Measurements from ENCODE around the gene MKLN1.
"Not testable (repeated sequence)": the region's sequence is repeated elsewhere in the genome, so short reads cannot be mapped to it uniquely, and the experiment has no call there.

MKLN1 gene

DNA sequence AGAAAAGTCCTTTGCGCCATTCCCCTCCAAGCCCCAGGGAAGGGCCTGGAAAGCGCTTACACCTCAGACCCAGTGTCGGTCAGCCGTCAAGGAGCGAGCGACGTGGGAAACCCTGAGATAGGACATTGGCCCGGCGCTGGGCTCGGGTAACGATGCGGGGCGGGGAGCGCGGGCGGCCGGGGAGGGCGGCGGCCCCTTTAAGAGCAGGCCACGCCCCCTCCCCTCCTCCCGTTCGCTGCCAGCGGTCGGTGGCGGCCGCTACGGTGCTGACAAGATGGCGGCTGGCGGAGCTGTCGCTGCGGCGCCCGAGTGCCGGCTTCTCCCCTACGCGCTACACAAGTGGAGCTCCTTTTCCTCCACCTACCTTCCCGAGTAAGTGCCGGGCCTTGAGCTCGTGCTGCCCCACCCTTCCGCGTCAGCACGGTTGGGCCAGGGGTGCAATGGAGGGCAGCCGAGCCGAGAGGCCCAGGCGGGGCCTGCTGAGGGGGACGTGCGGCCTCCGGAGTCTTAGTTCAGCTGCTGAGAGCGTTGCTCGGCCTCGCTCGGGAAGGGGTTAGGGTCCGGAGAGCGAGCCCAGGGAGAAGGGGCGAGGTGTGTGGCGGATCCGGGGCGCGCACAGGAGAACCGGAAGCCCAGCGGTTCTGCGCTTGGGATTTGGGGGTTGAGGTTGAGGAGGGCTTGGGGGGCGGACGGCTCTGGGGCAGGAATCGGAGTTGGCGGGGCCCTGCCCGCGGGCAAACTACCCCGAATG lies at the start of gene MKLN1:
Gene MKLN1, plus strand, starts transcription at position 251 of the 751 bp plus-strand sequence. Its CDS starts 24 bp downstream, at position 275.
- DNase-seq (ENCODE audit: low spot score) = peak; percentile 93

DNA sequence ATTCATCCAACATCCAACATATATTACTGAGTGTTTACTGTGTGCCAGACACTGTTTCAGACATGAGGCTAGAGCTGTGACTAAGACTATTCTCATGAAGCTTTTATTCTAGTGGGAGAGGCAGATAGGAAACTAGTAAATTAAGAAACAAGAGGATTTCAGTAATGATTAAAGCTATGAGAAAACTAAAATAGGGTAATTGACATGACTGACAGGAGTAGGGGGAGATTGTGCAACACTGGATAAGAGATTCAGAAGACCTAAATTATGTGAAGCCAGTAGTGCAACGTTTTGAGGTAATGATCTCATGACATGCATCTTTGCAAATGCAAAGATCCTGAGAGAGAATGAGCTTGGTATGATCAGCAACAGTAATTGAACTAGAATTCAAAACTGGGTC lies 48.6 kb upstream of the MKLN1 start:
- no peak for DNase-seq (ENCODE audit: low spot score)

DNA sequence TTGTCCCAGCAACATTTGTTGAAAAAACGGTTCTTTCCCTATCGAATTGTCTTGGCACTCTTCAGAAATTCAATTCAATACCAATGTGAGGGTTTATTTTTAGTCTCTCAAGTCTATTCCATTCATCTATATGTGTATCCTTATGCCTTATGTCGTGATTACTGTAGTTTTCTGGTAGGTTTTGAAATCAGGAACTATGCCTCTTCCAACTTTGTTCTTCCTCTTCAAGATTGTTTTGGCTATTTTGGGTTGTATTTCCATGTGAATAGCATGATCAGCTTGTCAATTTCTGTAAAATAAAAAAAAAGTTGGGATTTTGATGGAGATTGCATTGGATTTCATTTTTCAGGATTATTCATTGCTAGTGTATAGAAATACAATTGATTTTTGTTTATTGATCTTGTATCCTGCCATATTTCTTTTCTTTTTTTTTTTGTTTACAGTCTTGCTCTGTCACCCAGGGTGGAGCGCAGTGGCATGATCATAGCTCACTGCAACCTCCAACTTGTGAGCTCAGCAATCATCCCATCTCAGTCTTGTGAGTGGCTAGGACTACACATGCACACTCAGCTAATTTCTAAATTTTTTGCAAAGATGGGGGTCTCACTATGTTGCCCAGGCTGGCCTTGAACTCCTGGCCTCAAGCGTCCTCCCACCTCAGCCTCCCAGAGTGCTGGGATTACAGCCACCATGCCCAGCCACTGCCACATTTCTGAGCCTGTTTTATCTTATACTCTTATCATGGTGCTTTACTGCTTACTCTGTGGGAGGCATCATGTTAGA lies 46.2 kb upstream of the MKLN1 start:
- no peak for DNase-seq (ENCODE audit: low spot score)

DNA sequence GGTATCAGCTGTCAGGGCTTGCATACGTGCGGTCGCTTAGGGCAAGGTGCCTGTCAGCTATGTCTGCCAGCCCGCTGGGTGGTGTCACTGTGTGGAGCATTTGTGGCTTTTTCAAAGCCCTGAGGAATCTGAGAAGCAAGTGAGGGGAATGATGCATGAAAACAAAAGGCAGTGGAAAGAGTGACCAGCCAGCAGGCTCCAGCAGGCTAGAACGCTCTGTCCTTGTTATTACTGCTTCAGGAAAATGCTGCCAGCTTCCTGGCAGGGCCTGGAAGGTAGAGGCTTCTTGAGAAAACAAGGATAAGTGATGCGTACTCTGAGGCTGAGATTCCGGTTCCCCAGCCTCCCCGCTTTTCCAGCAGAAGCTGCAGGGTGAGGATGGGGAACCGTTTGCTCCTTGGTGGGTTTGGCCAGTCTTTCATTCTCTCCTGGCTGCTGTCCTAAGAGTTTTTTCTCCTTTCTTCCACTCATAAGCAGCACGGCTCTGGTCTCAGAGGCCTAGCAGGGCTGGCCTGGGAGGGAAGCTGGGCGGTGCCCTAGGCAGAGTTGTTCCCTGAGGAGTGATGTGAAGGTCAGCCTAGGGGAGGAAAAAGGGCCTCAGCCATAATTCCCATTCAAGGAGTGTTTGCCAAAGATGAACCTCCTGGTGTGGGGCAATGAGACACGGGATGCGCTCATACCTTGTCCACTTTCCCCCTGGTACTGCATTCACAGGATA lies 42.8 kb upstream of the MKLN1 start:
- DNase-seq (ENCODE audit: low spot score) = peak; percentile 67

DNA sequence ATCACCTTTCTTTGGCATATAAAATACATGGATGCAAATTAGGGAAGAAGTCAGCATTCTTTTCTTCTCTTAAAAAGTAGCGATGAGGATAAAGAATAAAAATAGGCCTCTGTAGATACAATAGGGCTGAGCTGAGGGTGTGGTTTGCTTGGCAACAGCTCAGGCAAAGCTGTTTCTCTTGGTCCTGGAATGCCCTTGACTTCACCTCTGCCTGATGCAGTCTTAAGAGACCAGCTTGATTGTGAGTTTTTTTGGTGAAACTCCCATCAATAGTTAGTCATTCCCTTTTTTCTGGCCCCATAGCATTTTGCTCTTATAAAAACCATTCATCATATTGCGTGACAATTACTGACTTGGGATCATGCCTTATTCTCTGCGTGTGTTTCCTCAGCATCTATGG lies 42.1 kb upstream of the MKLN1 start:
- peak; percentile 27 for DNase-seq (ENCODE audit: low spot score)

DNA sequence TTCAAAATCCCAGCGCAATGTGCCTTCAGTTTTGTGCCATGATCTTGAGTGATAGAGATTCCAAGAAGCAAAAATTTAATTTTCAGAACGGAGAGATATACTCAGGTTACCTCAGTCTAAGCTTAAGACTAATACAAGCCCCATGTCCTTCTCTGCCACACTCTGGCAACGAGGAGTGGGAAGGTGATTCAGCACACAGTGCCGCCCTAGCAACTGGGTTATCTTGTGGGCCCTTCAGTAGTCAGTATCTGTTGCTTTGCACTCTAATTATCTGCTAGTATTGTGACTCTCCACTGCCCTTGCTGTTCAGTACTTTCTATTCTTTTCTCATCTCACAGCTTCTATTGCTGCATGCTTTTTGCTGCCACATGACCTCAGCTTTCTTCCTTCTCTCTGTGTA lies 39.2 kb upstream of the MKLN1 start:
- no peak for DNase-seq (ENCODE audit: low spot score)

DNA sequence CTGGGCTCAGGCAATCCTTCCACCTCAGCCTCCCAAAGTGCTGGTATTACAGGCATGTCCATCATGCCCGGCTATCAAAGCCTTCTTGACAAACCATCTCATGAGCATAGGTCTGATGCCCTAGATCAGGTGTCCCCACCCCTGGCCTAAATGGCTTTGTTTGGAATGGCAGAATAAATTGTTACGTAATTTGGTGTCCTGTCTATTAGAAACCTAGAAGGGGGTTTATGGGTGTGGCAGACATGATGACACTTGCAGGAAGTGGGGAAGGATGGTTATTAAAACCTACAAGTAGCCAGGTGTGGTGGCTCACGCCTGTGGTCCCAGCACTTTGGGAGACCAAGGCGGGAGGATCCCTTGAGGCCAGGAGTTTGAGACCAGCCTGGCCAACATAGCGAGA lies 38.6 kb upstream of the MKLN1 start:
- DNase-seq (ENCODE audit: low spot score) = no peak

DNA sequence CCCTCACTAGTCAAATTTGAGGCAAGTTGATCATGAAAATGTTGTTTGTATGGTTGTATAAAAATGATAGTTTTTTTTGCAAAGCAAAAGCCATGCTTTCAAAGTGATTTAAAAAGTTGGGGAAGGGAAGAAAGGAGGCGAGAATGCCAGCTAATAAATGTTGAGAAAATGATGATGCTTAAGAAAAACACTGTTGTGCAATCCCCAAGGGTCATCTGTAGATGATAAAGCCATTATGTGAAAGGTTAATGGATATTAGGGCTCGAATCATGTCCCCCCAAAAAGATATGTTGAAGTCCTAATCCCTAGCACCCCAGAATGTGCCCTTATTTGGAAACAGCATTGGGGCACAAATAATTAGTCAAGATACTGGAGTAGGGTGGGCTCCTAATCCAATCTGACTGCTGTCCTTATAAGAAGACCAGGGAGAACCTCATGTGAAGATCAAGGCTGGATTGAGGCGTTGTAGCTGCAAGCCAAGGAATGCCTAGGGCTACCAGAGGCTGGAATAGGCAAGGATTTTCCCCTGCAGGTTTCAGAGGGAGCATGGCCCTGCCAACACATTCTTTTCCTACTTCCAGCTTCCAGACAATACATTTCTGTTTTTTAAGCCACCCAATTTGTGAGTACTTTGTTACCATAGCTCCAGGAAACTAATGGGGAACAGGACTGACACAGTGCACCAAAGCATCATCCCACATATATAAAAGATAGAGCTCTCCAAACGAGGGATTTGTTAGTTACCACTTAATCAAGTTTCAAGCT lies 35.4 kb upstream of the MKLN1 start:
- DNase-seq (ENCODE audit: low spot score) = no peak

DNA sequence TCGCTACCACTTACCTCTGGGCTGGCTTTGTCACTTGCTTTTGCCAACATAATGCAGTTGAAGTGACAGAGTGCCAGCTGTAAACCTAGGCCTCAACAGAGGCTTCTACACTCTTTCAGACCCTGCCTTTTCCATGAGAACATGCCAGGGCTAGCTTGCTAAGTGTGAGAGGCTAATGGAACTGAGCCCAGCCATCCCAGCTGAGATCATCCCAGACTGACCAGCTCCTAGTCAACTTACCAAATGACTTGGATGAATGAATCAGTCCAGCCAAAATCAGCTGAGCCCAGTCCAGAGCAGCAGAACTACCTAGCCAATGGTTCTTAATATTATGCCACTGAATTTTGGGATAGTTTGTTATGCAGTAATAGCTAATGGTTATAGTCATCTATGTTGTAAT lies 34.7 kb upstream of the MKLN1 start:
- peak; percentile 86 for DNase-seq (ENCODE audit: low spot score)

DNA sequence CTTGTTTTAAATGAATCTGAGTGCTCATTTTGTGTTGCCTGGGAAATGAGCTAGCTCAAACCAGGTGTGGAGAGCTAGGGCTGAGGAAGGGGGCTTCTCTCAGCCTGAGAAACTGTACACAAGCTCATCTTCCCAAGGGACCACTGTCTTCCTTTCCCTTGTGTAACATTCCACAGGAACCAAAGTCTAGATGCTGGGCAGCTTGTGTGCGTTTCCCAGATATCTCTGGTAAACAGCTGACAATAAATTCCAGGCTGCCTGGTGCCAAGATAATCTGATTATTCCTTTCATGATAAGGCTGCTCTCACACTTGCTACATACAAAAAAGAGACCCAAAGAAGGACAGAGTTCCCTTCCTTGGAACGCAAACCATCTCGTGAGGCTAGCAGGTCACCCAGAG lies 33.1 kb upstream of the MKLN1 start:
- DNase-seq (ENCODE audit: low spot score) = no peak

DNA sequence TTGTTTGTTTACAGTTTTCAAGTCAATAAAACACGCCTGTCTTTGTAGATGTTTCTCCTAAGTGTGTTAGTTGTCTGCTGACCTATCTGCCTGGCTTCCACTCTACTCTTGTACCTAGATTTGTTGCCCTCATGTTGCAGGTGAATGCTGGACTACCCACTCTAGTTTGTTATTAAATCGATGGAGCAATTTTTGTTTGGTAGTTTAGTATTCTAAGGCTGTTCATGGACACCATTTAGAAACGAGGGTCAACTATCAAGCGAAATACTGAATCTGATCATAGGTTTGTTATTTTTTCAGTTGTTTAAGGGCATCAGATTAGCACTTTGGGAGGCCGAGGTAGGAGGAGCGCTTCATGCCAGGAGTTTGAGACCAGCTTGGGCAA lies 29.1 kb upstream of the MKLN1 start:
- DNase-seq (ENCODE audit: low spot score) = no peak

DNA sequence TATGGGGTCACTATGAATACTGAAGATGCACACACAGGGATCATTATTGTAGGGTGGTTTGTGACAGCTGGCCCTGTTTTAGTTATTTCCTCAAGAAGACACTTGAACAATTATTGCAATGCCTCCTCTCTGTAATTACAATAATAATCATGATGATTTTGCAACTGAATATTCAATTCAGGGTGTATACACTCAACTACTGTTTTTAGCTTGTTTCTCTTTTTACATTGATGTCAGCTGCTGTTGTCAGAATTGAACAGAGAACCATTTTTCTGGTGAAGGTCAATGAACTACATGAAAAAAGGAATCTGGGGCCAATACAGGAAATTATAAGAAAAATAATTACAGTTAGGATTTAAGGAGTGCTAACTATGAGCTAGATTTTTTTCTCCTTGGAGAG lies 28.6 kb upstream of the MKLN1 start:
- no peak for DNase-seq (ENCODE audit: low spot score)

DNA sequence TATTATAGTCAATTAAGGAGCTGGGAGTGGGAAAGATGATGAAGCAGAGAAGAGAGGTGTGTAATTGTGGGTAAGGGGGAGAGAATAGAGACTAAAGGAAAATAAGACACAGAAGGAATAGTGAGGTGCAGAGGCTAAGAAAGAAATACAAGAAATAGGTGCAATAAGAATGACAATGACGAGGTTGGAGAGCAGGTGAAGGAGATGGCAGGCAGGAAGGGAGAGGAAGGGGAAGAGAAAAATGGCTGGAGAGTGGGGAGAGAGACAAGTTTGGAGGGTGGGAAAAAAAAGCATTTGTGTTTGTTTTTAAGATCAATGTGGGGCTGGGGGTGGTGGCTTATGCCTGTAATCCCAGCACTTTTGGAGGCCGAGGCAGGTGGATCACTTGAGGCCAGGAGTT lies 27.6 kb upstream of the MKLN1 start:
- no peak for DNase-seq (ENCODE audit: low spot score)

DNA sequence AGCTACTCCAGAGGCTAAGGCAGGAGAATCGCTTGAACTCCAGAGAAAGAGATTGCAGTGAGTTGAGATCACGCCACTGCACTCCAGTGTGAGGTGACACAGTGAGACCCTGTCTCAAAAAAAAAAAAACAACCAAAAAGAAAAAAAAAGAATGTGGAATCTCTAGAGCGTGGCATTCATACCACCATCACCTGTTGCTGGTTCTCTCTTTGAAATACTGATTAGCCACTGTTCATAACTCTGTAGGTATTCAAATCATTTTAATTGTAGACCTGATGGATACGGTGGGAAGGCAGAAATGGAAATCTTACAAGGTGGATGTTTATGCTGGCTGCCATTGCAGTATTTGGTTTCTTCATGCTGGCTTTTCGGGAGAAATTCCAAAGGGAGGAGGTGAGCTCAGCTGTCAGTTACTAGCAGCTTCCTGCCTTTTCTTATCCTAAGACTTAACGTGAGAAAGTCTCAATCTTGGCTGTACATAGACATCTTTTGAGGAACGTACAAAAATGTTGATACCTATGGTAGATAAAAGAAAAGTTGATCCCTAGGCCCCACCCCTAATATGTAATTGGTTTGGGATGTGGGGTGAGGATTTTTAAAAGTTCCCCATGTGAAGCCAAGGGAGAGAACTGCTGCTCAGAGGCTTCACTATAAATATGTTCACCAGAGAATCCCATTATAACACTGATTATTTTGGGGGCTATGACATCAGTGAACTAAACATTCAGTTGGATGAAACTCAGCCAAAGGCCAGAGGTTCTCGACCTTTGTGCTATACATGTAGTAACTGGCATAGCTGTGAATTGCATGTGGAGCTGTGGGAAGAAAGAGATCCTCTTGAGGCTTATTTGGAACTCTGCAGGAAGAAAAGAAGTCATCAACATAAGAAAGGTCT lies 26.9 kb upstream of the MKLN1 start:
- no peak for DNase-seq (ENCODE audit: low spot score)

DNA sequence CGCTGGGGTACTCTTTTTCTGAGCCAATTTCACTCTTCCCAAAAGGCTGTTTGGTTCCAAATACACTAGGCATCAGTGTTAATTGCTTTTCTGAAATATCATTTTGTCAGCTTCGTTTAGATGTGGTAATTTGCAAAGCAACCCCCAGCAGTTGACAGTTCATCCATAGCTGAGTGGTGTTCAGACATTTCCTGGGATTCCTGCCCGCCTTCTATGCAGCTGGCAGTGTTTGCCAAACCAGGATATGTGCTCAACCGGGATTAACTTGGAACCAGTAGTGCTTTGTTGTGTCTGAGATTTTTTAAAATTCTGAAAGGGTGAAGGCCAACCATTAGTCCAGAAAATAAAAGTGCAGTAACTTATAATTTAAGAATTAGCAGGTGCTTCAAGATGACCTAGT lies 25.2 kb upstream of the MKLN1 start:
- DNase-seq (ENCODE audit: low spot score) = no peak

DNA sequence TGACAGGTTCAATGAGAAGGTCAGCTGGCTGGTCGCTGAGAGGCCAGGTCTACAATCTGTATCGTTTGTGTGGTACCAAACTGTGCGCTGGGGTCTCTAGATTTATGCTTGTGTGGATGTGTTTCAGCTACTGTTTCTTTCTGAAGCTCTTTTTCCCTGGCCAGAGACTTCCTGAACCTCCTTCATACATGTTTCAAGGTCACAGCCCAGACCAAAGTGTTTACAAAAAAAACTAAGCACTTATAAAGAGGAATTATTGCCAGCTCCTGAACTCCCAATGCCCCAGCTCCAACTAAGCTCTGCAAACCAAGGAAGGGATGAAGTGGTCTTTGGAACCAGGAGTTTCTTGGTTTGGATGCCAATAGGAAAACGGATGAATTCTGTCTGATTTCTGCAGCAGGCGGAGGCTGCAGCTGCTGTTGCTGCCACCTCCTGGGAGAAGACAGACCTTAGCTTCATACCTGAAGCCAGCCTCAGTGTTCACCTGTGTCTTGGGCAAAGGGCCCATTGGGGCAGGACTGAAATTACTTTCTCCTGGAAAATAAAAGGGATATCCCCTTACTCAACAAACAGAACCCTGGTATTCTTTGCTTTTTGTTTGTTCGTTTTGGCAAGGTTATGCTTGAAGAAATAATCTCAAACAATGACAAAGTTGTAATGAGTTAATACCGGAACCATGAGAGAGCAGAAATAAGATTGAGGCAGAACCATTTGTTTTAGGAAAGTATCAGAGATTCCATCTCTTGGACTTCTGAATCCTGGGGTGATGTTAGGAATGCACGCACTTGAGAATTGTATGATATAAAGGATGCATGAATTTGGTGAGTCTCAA lies 24.6 kb upstream of the MKLN1 start:
- no peak for DNase-seq (ENCODE audit: low spot score)

DNA sequence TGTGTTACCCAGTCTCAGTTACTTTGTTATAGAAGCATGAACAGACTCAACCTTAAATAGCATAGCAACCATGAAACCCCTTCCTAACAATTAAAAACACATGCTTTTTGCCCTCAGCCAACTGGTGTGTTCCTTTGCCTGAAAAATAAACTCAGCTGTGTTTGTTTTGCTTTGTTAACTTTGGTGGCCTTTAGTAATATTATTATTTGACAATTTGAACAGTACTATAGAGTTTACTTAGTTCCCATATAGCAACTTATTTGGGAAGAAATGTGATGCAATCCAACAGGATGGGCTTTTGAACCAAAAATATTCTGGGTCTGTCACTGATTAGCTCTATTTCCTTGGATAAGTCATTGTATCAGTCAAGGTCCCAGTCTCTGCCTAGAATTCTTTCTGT lies 22.5 kb upstream of the MKLN1 start:
- DNase-seq (ENCODE audit: low spot score) = no peak

DNA sequence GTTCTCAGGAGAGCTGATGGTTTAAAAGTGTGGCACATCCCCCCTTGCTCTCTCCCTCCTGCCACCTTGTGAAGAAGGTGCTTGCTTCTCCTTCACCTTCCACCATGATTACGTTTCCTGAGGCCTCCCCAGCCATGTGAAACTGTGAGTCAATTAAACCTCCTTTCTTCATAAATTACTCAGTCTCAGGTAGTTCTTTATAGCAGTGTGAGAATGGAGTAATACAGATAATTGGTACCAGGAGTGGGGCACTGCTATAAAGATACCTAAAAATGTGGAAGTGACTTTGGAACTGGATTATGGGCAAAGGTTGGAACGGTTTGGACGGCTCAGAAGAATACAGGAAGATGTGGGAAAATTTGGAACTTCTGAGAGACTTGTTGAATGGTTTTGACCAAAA lies 21.6 kb upstream of the MKLN1 start:
- not testable (repeated sequence) for DNase-seq (ENCODE audit: low spot score)

DNA sequence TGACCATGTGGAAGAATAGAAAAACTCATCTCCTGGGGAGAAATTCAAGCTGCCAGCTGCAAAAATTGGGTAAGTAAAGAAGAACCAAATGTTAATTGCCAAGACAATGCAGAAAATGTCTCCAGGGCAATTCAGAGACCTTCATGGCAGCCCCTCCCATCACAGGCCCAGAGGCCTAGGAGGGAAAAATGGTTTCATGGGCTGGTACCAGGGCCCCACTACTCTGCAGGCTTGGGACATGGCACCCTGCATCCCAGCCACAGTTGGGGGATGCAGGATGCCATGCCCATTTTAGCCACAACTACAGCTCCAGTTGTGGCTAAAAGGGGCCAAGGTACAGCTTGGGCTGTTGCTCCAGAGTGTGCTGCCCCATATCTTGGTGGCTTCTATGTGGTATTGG lies 20.9 kb upstream of the MKLN1 start:
- DNase-seq (ENCODE audit: low spot score) = no peak

DNA sequence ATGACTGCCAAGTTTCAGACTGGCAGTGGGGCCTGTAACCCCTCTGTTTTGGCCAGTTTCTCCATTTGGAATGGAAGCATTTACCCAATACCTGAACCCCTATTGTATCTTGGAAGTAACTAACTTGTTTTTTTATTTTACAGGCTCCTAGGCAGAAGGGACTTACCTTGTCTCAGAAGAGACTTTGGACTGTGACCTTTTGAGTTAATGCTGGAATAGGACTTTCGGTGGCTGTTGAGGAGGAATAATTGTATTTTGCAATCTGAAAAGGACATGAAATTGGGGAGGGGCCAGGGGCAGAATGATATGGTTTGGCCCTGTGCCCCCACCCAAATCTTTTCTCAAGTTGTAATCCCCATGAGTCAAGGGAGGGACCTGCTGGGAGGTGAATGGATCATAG lies 20.0 kb upstream of the MKLN1 start:
- DNase-seq (ENCODE audit: low spot score) = no peak

Data from AG08395 (cell line).